NCI-H345 (cell line): ENCODE data around the gene SLC5A11.
"Not testable (repeated sequence)": the region's sequence is repeated elsewhere in the genome, so short reads cannot be mapped to it uniquely, and the experiment has no call there.

ENCODE experiments used
- DNase-seq: peaks from one replicate; lab custom pipeline; 2025; lab: John Stamatoyannopoulos, UW

SLC5A11 gene

DNA sequence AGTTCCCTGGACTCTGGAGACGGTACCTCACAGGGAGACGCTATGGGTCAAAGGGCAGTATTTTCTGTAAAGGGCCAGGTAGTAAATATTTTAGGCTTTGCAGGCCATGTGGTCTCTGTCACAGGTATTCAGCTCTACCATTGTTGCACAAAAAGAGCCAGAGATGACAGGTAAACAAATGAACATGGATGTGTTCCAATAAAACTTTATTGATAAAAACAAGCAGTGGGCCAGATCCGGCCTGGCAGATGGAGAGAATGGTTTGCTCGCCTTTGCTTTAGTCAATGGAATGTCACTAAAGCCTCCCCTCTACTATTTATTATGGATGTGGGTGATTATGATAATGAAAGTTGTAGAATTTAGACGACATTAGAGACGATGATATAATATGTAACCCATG lies 8.9 kb upstream of the SLC5A11 start:
- DNase-seq, result no peak

GRCh38 chr16:24837969-24838368 lies 7.8 kb upstream of the SLC5A11 start:
- DNase-seq, result no peak

DNA sequence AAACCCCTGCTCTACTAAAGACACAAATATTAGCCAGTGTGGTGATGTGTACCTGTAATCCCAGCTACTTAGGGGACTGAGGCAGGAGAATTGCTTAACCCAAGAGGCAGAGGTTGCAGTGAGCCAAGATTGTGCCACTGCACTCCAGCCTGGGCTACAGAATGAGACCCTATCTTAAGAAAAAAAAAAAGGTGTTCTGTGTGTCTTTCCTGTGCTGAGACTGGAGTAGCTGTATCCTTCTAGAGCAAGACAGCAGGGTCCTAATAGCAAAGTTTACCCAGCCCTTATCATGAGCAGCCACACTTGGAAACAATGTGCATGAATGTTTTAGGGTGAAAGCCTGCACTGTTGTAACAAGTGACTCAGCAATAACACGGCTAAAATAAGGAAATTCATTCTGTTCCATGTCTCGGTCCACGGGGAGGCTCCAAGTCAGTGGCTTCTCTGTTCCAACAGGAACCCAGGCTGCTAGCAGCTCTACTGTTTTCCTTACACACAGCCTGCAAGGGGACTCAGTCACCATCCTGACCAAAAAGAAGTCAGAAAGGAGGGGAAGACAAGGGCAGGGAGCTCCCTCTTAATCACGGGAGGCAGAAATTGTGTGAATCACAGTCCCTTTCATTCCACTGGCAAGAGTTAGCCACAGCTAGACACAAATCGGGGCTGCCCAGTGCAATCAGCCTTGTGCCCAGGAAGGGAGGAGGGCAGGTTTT lies 7.1 kb upstream of the SLC5A11 start:
- no peak for DNase-seq

GRCh38 chr16:24839347-24839972 lies 6.3 kb upstream of the SLC5A11 start:
- no peak for DNase-seq

GRCh38 chr16:24841291-24841690 lies 4.5 kb upstream of the SLC5A11 start:
- no peak for DNase-seq

DNA sequence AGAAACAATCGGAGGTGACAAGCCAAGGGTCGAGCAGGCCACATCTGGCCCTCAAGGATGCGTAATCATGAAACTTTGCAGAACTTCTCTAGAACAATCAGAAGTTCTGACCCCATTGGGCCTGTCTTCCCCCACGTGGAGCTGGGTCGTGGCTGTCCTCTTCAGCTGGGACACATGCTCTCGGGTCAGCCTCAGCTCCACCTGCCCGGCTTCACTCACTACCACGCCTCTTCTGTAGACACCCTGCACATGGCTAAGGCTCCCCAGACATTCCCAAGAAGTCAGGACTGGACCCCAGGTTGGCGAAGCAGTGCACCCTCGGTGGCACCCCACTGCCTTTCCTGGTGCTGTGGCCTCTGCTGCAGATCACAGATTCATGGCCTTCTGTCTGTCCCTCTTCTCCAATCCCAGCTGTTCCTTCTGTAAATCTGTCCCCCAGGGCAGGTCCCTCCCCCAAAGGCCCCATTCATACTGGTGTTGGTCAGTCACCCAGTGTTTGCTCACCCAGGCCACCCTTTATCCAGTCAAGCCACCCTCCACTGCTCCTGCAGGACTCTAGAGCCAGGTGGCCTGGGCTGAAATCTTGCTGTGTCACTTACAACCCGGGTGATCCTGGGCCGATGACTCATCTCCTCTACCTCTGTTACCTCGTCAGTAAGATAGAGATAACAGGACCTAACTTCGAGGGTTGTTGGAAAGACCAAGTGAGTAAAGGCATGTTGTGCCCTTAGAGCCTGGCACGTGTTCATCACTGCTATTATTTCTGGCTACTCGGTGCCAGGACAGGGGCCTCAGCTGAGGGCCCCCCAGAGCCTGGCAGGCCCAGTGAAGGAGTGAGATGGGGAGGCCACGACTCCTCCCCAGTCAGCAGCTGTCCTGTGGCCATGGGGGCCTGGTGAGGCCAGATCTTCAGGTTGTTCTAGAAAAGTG lies 1.4 kb upstream of the SLC5A11 start:
- no peak for DNase-seq

DNA sequence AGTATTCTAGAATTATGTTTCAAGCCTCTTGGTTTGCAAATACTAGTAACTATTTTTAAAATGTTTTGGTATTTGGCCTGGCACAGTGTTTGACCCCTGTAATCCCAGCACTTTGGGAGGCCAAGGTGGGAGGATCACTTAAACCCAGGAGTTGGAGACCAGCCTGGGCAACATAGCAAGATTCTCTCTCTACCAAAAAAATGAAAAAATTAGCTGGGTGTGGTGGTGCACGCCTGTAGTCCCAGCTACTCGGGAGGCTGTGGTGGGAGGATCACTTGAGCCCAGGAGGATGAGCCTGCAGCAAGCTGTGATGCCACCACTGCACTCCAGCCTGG lies 765 bp upstream of the SLC5A11 start:
- not testable (repeated sequence) for DNase-seq

DNA sequence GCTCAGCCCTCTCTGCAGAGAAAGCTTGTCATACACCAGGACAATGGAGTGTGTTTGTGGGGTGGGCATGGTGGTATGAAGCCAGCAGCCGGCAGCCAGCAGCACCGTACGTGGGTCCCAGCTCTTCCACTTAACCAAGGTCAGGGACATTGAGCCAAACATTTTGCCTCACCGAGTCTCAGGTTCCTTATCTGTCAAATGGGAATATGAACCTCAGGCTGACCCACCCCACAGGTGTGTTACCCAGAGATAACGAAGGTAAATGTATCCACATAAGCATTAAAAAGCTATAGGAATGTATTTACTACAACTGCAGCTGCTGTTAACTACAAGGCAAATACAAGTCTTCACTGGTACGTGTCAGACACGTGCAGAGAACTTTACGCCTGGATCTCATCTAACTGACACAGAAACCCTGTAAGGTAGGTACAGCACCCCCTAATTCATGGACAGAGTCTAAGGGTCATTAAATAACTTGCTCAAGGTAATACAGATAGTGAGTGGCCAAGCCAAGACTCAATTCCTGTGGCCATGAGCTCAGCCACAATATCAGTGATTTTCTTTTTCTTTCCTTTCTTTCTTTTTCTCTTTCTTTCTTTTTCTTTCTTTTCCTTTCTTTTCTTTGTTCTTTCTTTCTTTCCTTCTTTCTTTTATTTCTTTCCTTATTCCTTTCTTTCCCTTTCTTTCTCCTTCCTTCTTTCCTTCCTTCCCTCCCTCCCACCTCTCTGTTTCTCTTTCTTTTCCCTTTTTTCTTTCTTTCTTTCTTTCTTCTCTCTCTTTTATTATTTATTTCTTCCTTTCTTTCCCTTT lies 990 bp downstream of the SLC5A11 start:
- no peak for DNase-seq

DNA sequence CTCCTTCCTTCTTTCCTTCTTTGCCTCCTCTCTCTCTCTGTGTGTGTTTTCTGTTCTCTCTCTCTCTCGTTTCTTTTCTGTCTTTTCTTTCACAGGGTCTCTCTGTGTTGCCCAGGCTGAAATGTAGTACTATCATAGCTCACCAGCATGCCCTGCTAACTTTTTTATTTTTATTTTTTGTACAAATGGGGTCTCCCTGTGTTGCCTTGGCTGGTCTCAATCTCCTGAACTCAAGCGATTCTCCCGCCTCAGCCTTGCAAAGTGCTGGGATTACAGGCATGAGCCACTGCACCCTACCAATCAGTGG lies 1.5 kb downstream of the SLC5A11 start:
- no peak for DNase-seq

GRCh38 chr16:24848065-24848464 lies 2.3 kb downstream of the SLC5A11 start:
- DNase-seq, result no peak

- no peak for DNase-seq
Observed at GRCh38 chr16:24849641-24850040, 3.9 kb downstream of the SLC5A11 start.

DNA sequence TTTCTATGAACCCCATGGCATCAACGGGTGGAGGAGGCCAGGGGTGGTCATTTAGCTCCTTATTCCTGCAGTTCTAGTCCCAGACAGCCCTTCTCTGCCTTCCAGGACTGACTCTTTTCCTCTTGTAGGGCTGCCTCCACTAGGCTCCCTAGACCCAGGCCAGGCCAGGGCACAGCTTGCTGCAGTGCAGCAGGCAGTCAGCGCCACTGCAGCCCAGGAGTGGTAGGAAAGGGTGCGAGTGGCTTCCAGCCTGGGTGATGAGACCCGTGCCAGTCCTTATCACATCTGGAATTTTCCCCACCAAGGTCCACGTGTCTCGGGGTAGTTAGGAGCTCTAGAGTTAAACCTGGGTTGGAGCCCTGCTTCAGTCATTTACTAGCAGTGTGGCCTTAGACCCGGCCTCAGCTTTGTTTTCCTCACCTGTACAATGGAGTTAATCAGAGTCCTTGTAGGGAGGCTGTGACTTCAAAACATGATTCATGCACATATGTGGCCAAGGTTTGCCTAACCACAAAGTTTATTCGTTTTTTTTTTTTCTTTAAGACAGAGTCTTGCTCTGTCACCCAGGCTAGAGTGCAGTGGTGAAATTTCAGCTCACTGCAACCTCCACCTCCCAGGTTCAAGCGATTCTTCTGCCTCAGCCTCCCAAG lies 4.7 kb downstream of the SLC5A11 start:
- DNase-seq, result no peak

GRCh38 chr16:24851700-24852099 lies 5.9 kb downstream of the SLC5A11 start:
- DNase-seq, result no peak

- DNase-seq, result peak; percentile 4
Observed at GRCh38 chr16:24852281-24852721, 6.5 kb downstream of the SLC5A11 start.

DNA sequence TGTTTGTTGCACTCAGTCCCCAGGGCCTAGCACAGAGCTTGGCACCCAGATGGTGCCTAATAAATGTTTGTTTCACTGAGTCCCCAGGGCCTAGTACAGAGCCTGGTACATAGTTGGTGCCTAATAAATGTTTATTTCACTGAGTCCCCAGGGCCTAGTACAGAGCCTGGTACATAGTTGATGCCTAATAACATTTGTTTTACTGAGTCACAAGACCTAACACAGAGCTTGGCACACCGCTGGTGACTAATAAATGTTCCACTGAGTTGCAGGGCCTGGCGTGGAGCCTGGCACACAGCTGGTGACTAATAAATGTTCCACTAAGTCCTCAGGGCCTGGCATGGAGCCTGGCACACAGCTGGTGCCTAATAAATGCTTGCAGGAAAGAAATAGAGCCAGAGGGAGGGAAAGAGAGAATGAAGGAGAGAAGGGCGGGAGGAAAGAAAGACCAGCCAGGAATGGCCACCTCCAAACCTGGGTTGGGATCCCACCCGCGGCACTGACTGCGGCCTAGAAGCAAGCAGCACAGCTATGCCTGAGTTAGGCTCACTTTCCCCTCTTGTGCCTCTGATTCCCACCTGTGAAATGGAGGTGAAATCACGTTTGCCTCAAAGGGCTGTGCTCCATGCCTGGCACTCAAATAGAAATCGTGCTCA lies 7.5 kb downstream of the SLC5A11 start:
- DNase-seq, result no peak

DNA sequence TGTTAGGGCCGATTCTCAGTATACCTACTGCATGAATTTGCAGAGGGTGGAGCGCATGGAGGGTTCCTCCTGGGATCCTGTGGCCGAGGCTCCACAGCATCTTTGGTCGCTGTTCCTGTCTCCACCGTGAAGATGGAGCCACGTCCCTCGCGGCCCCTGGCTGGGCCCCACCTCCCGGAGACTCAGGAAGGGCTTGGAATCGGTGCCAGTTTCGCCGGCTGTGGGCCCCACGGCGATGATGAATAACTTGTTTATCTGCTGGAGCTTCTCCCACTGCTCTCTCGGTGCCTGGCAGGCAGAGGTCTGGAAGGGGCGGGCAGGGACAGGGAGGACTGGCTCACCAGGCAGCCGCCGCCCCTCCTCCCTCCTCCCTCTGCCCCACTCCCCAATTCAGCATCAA lies 8.1 kb downstream of the SLC5A11 start:
- peak; percentile 28 for DNase-seq

DNA sequence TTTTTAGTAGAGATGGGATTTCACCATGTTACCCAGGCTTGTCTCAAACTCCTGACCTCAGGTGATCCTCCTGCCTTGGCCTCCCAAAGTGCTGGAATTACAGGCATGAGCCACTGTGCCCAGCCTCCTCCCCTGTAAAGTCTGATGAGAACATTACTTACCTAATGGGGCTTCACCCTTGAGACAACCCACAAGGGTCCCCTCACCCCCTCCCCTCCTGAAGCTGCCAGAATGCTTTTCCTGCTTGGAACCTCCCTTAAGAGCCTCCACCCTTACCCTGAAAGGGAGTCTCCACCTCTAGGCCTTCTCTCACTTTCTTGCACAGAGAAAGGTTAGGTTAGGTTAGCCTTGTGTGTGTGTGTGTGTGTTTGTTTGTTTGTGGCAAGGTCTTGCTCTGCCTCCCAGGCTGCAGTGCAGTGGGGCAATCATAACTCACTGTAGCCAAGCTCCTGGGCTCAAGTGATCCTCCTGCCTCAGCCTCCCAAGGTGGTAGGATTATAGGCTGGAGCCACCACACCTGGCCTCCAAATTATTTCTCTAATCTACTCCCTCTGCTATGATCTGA lies 8.9 kb downstream of the SLC5A11 start:
- DNase-seq, result no peak

DNA sequence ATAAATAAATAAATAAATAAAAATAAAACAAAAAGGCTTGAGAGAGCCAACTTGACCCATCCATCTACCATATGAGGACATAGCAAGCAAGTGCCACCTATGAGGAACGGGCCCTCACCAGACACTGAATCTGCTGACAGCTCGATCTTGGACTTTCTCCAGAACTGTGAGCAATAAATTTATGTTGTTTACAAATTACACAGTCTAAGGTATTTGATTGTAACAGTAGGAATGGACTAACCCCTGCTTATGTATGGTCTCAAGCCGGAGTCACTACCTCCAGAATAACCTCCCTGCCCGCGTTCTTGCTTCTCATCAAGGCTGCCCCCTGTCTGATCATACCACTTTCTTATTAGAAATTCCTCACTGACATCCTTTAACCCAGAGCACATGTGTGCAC lies 9.9 kb downstream of the SLC5A11 start:
- no peak for DNase-seq

DNA sequence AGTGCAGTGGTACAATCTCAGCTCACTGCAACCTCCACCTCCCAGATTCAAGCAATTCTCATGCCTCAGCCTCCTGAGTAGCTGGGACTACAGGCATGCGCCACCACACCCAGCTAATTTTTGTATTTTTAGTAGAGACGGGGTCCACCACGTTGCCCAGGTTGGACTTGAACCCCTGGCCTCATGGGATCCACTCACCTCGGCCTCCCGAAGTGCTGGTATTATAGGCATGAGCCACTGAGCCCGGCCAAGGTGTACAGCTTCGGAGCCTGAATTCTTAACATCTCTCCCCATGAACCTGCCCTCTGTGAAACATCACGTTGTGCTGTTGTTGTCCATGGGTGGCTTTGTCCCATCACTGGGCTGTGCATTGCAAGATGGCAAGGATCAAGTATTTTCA lies 11.1 kb downstream of the SLC5A11 start:
- not testable (repeated sequence) for DNase-seq

GRCh38 chr16:24858219-24859041 lies 12.7 kb downstream of the SLC5A11 start:
- DNase-seq, result no peak
